Hematopoietic multipotent progenitor cell treated with erythropoietin and hydrocortisone succinate and interleukin-3 and kit ligand, for 15 days (in vitro differentiated cells): Measurements from ENCODE around the gene NLRP10.
"Not testable (repeated sequence)": the region's sequence is repeated elsewhere in the genome, so short reads cannot be mapped to it uniquely, and the experiment has no call there.

ENCODE experiments used
- DNase-seq: peaks from one replicate; pipeline ENCODE4 v3.0.0-alpha.2; 2015; ENCODE audit warnings: low spot score

The NLRP10 gene

GRCh38 chr11:7965386-7965785 is at the start of gene NLRP10:
Gene NLRP10 (minus strand): TSS chr11:7965447. CDS start chr11:7963495, 1,952 bp downstream.
- no peak for DNase-seq

- DNase-seq, result no peak
These were observed 48.6 kb upstream of the NLRP10 start for GRCh38 chr11:8013833-8014232.

GRCh38 chr11:8011981-8012444 is 46.8 kb upstream of the NLRP10 start:
- DNase-seq, result no peak

- no peak for DNase-seq
These were observed 46.1 kb upstream of the NLRP10 start for GRCh38 chr11:8011371-8011770.

- no peak for DNase-seq
These were observed 44.6 kb upstream of the NLRP10 start for GRCh38 chr11:8009856-8010255.

- DNase-seq, result no peak
These were observed 43.0 kb upstream of the NLRP10 start for GRCh38 chr11:8008212-8008611.

GRCh38 chr11:8006349-8006977 is 41.2 kb upstream of the NLRP10 start:
- DNase-seq, result peak; percentile 45

GRCh38 chr11:8005556-8005955 is 40.3 kb upstream of the NLRP10 start:
- DNase-seq, result no peak

- DNase-seq, result no peak
These were observed 38.8 kb upstream of the NLRP10 start for GRCh38 chr11:8004008-8004407.

GRCh38 chr11:8003187-8003586 is 37.9 kb upstream of the NLRP10 start:
- no peak for DNase-seq

GRCh38 chr11:8002676-8003075 is 37.4 kb upstream of the NLRP10 start:
- DNase-seq, result no peak

GRCh38 chr11:8000390-8000789 is 35.1 kb upstream of the NLRP10 start:
- DNase-seq, result no peak

- no peak for DNase-seq
These were observed 34.5 kb upstream of the NLRP10 start for GRCh38 chr11:7999795-8000194.

GRCh38 chr11:7994581-7995278 is 29.5 kb upstream of the NLRP10 start:
- DNase-seq, result no peak

- not testable (repeated sequence) for DNase-seq
These were observed 22.3 kb upstream of the NLRP10 start for GRCh38 chr11:7987560-7987883.

- peak; percentile 99 for DNase-seq
These were observed 21.7 kb upstream of the NLRP10 start, which contains the start of gene EIF3F for GRCh38 chr11:7986768-7987559. Gene EIF3F (plus strand): TSS chr11:7987337. CDS start chr11:7987353, 16 bp downstream.

- DNase-seq, result no peak
These were observed 18.8 kb upstream of the NLRP10 start for GRCh38 chr11:7983832-7984590.

- DNase-seq, result no peak
These were observed 17.4 kb upstream of the NLRP10 start for GRCh38 chr11:7982582-7983119.

GRCh38 chr11:7981619-7982157 is 16.4 kb upstream of the NLRP10 start:
- DNase-seq, result no peak

GRCh38 chr11:7977232-7977917 is 12.1 kb upstream of the NLRP10 start:
- no peak for DNase-seq

- DNase-seq, result no peak
These were observed 9.4 kb upstream of the NLRP10 start for GRCh38 chr11:7974668-7975067.
